ENCODE data around the gene RNF157. TPM values are rescaled to one million over a fixed set of nuclear protein-coding genes. Genes with fewer than 3 reads are reported as not detected.

RNF157 gene
- total and polyA plus RNA-seq, 8 donors, result 0.95 to 41.4 (median 4.5) TPM

GRCh38 chr17:76097716-76098295 lies 142.5 kb downstream of the RNF157 start:
- no peaks in the 10 kb centered on the region for H3K27me3 ChIP-seq
- H3K36me3 ChIP-seq, result peaks cover 63 to 92% (median 89%) of the 10 kb centered on the region in 4 donors
- DNase-seq, result no peak
- H3K4me3 ChIP-seq, result no peak overlapping the region
- H3K4me1 ChIP-seq, result peaks cover 9 to 18% (median 13%) of the 10 kb centered on the region in 4 donors
- H3K9me3 ChIP-seq, result no peaks in the 10 kb centered on the region
- TF ChIP-seq CTCF (IDR thresholded peaks at IDR 0.05), result no peak
- no peak for TF ChIP-seq POLR2AphosphoS5 (IDR thresholded peaks at IDR 0.05)
- TF ChIP-seq POLR2A (IDR thresholded peaks at IDR 0.05), result no peak
- no peak for TF ChIP-seq EP300 (IDR thresholded peaks at IDR 0.05)
- 90 to 97% (median 93%) methylated on average over 19 of the region's 19 CpGs for WGBS, 5 donors
- intact Hi-C loops (cut with DNase I; ENCODE audit: low total_unique reads), result no loop called here
- H3K27ac ChIP-seq, result no peak overlapping the region

- no peaks in the 10 kb centered on the region for H3K4me1 ChIP-seq
- H3K27me3 ChIP-seq, result no peaks in the 10 kb centered on the region
- H3K4me3 ChIP-seq, result no peak overlapping the region
- peaks cover 62 to 100% (median 99%) of the 10 kb centered on the region in 4 donors for H3K36me3 ChIP-seq
- H3K9me3 ChIP-seq, result no peaks in the 10 kb centered on the region
- no peak overlapping the region for H3K27ac ChIP-seq
- 81 to 95% (median 90%) methylated on average over 13 of the region's 13 CpGs for WGBS, 5 donors
- intact Hi-C loops (cut with DNase I; ENCODE audit: low total_unique reads), result no loop called here
- no peak for DNase-seq
- TF ChIP-seq EP300 (IDR thresholded peaks at IDR 0.05) (no peak), POLR2A (IDR thresholded peaks at IDR 0.05) (no peak), POLR2AphosphoS5 (IDR thresholded peaks at IDR 0.05) (no peak), CTCF (IDR thresholded peaks at IDR 0.05) (no peak)
These were observed 144.3 kb downstream of the RNF157 start for GRCh38 chr17:76095943-76096342.

- Histone ChIP-seq H3K27me3 (no peaks in the 10 kb centered on the region), H3K4me1 (no peaks in the 10 kb centered on the region), H3K27ac (no peak overlapping the region), H3K4me3 (no peak overlapping the region), H3K9me3 (no peaks in the 10 kb centered on the region), H3K36me3 (peaks cover 66 to 100% (median 99%) of the 10 kb centered on the region in 4 donors)
- DNase-seq, result no peak
- WGBS, 5 donors, result 87 to 96% (median 88%) methylated on average over 10 to 11 of the region's 11 CpGs
- TF ChIP-seq EP300 (IDR thresholded peaks at IDR 0.05), result no peak
- TF ChIP-seq POLR2AphosphoS5 (IDR thresholded peaks at IDR 0.05), result no peak
- TF ChIP-seq CTCF (IDR thresholded peaks at IDR 0.05), result no peak
- TF ChIP-seq POLR2A (IDR thresholded peaks at IDR 0.05), result no peak
- intact Hi-C loops (cut with DNase I; ENCODE audit: low total_unique reads), result no loop called here
These were observed 146.2 kb downstream of the RNF157 start for GRCh38 chr17:76094046-76094445.

- Histone ChIP-seq H3K4me1 (no peaks in the 10 kb centered on the region), H3K27me3 (no peaks in the 10 kb centered on the region), H3K4me3 (no peak overlapping the region), H3K9me3 (no peaks in the 10 kb centered on the region), H3K36me3 (peaks cover 72 to 100% (median 100%) of the 10 kb centered on the region in 4 donors), H3K27ac (no peak overlapping the region)
- intact Hi-C loops (cut with DNase I; ENCODE audit: low total_unique reads), result no loop called here
- no peak for TF ChIP-seq EP300 (IDR thresholded peaks at IDR 0.05)
- TF ChIP-seq CTCF (IDR thresholded peaks at IDR 0.05), result no peak
- no peak for TF ChIP-seq POLR2A (IDR thresholded peaks at IDR 0.05)
- no peak for TF ChIP-seq POLR2AphosphoS5 (IDR thresholded peaks at IDR 0.05)
- DNase-seq, result no peak
- 93 to 96% (median 95%) methylated on average over 19 to 20 of the region's 20 CpGs for WGBS, 5 donors
These were observed 147.5 kb downstream of the RNF157 start for GRCh38 chr17:76092526-76093413.

Small RNA genes lying within 50 kb of the gene (small RNA-seq; reads per million reads assigned to genes)
- gene ATP5MGP6, result 0 reads per million in 4 donors
- 0 to 0.38 (median 0) reads per million in 4 donors for gene MIR6868

Other genes with a start within 250 kb of the RNF157 start
- gene CDK3, start 239.6 kb downstream of the RNF157 start, total RNA-seq, result 10 to 100 TPM in 1 of 5 donors, 1 to 10 TPM in 3, not detected in 1; 3.1 to 20.4 (median 7.3) TPM
- 10 to 100 TPM in 1 of 3 donors, 1 to 10 TPM in 2; 7.3 to 17.2 (median 8.2) TPM for gene CDK3, start 239.6 kb downstream of the RNF157 start, polyA plus RNA-seq
- 10 to 100 TPM in 2 of 5 donors, 1 to 10 TPM in 3; 1.2 to 89.8 (median 9.7) TPM for gene EVPL, start 213.2 kb downstream of the RNF157 start, total RNA-seq
- 100 to 1,000 TPM in 1 of 3 donors, 1 to 10 TPM in 2; 1.8 to 105 (median 8.2) TPM for gene EVPL, start 213.2 kb downstream of the RNF157 start, polyA plus RNA-seq
- 10 to 100 TPM; 24.6 to 49.8 (median 47.8) TPM for gene SRP68, start 168.0 kb downstream of the RNF157 start, total RNA-seq
- gene SRP68, start 168.0 kb downstream of the RNF157 start, polyA plus RNA-seq, result 10 to 100 TPM; 36.9 to 46.4 (median 39.3) TPM
- gene GALR2, start 165.7 kb downstream of the RNF157 start, total RNA-seq, result not detected
- gene GALR2, start 165.7 kb downstream of the RNF157 start, polyA plus RNA-seq, result under 1 TPM in 1 of 3 donors, not detected in 2; 0.48 TPM
- gene ZACN, start 161.3 kb downstream of the RNF157 start, total RNA-seq, result not detected
- 1 to 10 TPM in 2 of 3 donors, under 1 TPM in 1; 1.00 to 1.9 (median 1.4) TPM for gene ZACN, start 161.3 kb downstream of the RNF157 start, polyA plus RNA-seq
- 100 to 1,000 TPM in 2 of 5 donors, 10 to 100 TPM in 3; 65.7 to 280 (median 80.3) TPM for gene EXOC7, start 136.7 kb downstream of the RNF157 start, total RNA-seq
- 10 to 100 TPM; 31.8 to 47.2 (median 33.2) TPM for gene EXOC7, start 136.7 kb downstream of the RNF157 start, polyA plus RNA-seq
- gene FOXJ1, start 99.2 kb downstream of the RNF157 start, total RNA-seq, result 1 to 10 TPM in 3 of 5 donors, not detected in 2; 1.3 to 6.7 (median 4.5) TPM
- gene FOXJ1, start 99.2 kb downstream of the RNF157 start, polyA plus RNA-seq, result under 1 TPM in 2 of 3 donors, not detected in 1; 0.12 to 0.25 TPM
- gene UBALD2, start 24.9 kb upstream of the RNF157 start, total RNA-seq, result 10 to 100 TPM in 2 of 5 donors, 1 to 10 TPM in 3; 1.8 to 49.5 (median 9.9) TPM
- 10 to 100 TPM; 37.2 to 48.4 (median 43.0) TPM for gene UBALD2, start 24.9 kb upstream of the RNF157 start, polyA plus RNA-seq
- 10 to 100 TPM in 1 of 5 donors, 1 to 10 TPM in 3, under 1 TPM in 1; 0.72 to 12.5 (median 2.3) TPM for gene QRICH2, start 67.8 kb upstream of the RNF157 start, total RNA-seq
- gene QRICH2, start 67.8 kb upstream of the RNF157 start, polyA plus RNA-seq, result 1 to 10 TPM; 3.8 to 5.6 (median 4.0) TPM
- gene PRPSAP1, start 113.4 kb upstream of the RNF157 start, total RNA-seq, result 10 to 100 TPM; 29.1 to 49.0 (median 46.4) TPM
- 10 to 100 TPM; 25.0 to 43.7 (median 25.3) TPM for gene PRPSAP1, start 113.4 kb upstream of the RNF157 start, polyA plus RNA-seq
- gene SPHK1, start 144.1 kb upstream of the RNF157 start, total RNA-seq, result 10 to 100 TPM in 1 of 5 donors, 1 to 10 TPM in 2, under 1 TPM in 1, not detected in 1; 0.45 to 13.9 (median 3.4) TPM
- 10 to 100 TPM in 1 of 3 donors, 1 to 10 TPM in 2; 5.8 to 10.6 (median 6.8) TPM for gene SPHK1, start 144.1 kb upstream of the RNF157 start, polyA plus RNA-seq
- gene UBE2O, start 212.7 kb upstream of the RNF157 start, total RNA-seq, result 10 to 100 TPM in 4 of 5 donors, 1 to 10 TPM in 1; 9.9 to 32.7 (median 17.9) TPM
- 1 to 10 TPM; 4.6 to 7.2 (median 6.1) TPM for gene UBE2O, start 212.7 kb upstream of the RNF157 start, polyA plus RNA-seq
- not detected for gene AANAT, start 227.1 kb upstream of the RNF157 start, total RNA-seq
- under 1 TPM in 1 of 3 donors, not detected in 2; 0.44 TPM for gene AANAT, start 227.1 kb upstream of the RNF157 start, polyA plus RNA-seq